ENCODE data around the gene EHF.
A peak's percentile ranks its signal among the peaks of the same experiment; 100 is the strongest.

The EHF gene

DNA sequence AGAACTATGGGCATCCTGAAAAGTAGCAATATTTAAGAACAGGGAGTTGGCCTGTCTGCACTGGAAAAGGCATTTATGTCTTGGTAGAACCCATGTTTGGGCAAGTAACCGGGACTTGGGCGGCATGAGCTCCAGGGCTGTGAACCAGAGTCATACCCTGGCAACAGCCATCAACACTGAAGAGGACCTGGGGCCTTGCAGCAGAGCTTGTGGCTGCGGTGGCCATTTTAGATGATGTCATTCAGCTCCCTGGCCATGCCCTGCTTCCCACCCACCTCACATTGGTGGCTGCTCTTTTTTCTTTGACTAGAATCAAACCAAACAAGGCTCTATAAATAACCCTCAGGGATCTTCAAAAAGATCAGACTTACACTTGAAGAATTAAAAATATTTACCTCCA is 26.6 kb downstream of the EHF start:
- DNase-seq, result no peak

DNA sequence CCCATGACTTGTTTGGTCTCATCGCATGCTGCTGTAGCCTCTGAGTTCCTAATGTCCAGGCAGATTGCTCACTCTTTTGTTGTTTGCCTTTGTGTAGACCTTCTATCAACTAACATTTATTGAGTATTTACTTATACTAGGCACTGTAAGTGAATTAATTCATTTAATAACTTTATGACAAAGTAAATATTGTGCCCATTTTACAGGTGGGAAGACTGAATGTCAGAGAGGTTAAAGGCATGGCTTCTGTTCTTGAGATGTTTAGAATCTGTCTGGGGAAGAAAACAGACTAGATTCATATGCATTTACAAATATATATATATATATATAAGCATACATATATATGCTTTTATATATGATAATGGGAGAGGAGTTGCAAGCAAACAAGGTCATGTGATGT is 27.1 kb downstream of the EHF start:
- no peak for DNase-seq

DNA sequence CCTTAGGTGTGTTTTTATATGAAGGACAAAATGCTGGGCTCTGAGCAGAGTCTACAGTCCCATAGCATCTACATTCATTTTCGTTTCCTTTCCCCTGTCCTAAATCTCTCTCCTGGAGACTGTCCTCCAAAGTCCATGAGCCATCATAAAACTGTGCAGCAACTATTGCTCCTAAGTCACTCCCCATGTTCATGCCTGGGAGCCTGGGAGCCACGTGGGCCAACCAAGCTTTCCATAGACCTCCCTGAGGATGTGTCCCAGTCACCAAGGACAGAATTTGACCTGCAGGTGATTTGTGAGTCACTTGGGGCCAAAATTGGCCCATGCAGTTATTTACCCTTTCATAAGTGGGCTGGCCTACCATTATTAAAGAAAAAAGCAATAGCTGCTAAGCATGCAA is 28.7 kb downstream of the EHF start:
- DNase-seq, result no peak

DNA sequence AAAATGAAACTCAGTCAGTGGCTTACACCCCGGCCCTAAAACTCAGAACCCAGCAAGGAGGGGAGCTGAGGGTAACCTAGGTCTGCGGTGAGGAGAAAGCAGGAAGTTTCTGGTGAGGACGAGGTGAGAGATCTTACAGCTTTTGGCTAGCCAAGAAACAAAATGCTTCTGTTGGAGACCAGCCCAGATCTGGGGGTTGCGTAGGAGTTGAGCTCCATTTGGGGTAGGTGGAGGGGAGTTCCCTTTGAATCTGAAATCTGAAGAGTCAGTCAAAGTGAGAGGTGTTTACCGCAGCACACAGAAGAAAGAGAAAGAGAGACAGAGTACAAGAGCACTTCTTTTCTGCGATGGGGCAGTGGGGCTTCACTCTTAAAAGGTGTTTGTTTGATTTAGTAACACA is 29.6 kb downstream of the EHF start:
- DNase-seq, result peak; percentile 11

DNA sequence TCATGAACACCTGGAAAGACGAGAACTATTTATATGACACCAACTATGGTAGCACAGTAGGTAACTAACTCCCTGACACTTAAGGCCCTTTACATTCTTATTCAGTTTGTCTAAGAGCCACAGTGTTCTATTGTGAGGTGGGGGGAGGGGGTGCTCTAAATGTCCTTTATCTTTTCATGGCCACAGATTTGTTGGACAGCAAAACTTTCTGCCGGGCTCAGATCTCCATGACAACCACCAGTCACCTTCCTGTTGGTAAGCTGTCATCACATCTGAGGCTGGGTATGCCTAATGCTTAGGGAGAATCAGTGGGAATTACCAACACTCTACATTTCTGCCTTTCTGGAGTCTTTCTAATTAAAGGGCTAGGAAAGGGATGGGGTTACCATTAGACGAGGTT is 30.7 kb downstream of the EHF start:
- DNase-seq, result no peak

DNA sequence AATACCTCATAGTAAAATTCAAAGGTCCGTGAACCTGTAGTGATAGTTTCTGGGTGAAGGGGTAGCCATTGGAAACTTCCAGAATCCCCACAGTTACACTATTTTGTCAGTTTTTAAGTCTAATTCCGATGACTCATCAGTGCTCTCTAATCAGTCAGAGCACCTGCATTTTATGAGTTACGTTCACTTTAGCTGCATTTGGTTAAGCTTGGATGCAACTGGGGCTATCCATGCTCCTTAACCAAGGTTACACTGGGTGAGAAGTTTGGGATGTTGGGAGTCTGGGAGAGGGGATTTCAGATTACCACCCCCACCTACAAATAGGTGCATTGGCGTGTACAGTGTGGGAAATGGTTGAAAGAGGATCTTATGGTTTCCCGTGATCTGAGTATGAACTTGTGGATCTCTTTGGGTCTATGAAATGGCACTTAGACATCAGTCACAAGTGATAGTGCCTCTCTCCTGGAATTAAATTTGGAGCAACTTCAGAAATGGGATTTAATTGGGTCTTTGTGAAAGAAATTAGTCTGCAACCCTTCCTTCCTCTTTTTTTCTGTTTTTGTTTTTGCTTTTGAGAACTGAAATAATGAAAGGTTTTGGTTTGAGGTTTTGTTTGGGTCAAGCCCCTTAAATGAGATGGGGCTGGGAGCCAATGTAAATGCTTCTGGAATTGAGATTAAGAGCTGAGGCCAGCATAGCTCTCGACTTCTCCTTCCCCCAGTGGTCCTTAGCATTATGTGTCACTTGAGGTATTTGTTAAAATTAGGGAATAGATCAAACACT is 31.5 kb downstream of the EHF start:
- DNase-seq, result peak; percentile 64

DNA sequence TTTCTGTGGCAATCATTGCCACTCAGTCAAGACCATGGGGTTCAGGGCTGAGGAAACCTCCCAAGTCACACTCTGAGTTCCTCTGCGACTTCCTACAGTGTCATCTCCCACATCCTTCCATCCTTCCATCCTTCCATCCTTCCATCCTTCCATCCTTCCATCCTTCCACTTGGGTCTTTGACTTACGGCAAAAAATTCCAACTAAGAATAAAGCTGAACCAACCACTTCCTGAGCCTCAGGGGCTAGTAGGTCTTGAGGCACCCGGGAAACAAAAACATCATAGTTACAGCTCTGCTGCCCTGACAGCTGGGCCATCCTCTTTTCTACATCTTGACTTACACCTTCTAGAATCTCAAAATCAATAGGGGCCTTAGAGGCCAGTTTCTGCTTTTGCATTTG is 32.1 kb downstream of the EHF start:
- DNase-seq, result no peak

DNA sequence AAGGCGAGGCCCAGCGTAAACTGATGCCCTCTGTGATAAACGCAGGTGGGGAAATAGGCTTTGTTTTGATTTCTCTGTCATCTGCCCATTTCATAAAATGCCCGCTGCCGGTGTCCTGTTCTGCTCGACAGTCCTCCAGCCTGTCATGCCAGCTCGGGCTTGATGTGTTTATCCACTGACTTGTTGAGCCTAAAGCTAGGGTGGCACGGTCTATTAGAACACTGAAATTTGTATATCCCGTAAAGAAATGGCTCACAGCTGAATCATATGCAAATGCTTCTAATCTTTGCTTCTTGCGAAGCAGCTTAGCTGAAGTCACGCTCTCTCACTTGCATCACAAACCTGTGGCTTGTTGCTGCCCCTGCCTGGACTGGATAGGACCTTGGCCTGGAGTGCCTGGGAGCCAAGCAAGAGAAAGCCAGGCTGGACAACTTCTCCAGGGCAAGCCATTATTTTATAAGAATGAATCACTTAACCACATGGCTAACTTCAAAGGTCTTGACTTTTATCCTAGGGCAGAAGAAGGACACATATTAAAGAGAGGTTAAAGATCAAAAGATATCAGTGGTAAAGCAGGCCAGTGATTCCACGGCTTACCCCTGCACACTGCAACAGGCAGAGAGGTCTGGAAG is 33.1 kb downstream of the EHF start:
- DNase-seq, result peak; percentile 73

DNA sequence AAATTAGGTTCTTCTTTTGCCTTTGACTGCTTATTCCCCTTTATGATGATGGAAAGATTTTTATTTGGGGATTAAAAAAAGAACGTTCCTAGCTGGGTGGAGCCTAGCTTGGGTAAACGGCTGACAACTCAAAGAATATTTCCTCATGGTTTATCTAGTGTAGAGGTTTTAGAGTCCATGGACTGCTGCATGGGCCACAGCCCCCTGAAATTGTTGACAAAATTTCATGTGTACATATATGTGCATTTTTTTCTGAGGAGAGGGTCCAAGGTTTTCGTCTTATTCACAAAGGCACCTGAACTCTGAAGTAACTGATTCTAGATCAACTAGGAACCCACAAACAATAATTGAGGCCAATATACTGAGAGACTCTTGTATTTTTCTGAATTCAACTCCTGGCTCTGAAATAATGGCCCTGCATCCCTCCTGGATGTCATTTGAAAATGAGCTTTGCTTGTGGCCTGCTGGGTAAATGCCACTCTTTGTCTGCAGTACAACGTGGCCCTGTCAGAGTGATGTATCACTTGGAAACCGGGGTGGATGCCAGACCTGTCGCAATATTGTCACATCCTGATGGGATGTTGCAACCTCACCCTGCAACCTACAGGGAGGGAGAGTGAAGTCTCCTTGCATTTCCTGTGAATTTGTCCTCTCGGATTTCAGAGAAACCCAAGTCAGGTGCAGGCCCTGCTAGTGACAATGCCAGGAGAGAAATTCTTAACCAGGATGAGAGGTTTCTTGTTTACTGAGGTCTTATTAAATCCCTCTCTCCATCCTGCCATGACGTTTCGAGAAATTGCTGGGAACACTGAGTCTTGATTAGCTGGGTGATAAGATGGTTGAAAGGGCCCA is 33.8 kb downstream of the EHF start:
- DNase-seq, result peak; percentile 88

DNA sequence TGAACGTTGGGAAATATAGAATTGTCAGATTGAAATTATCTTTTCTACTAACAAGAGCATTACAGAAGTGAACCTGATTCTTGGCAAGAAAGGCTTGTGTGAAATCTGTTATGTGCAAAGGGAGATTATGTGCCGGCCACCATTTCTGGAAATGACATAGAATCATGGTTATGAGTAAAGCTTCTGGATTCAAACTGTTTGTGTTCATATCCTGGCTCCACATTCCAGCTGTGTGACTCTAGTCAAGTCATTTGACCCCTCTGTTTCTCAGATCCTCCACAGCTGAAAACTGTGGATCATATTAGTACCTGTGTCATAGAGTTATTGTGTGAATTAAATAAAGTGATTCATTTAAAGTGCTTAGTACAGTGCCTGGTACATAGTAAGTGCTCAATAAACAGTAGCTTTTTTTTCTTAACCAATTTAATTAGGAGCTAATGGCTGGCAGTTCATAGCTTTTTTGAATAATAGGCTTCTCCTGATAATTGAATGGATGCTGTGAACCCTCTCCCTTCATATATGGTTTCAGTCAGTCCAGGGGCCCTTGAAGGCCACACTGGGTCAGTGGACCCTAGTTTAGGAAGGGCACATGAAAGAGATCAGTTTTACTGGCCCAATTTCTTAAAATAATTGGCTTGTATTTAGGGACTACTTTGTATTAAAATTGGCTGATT is 34.6 kb downstream of the EHF start:
- no peak for DNase-seq

DNA sequence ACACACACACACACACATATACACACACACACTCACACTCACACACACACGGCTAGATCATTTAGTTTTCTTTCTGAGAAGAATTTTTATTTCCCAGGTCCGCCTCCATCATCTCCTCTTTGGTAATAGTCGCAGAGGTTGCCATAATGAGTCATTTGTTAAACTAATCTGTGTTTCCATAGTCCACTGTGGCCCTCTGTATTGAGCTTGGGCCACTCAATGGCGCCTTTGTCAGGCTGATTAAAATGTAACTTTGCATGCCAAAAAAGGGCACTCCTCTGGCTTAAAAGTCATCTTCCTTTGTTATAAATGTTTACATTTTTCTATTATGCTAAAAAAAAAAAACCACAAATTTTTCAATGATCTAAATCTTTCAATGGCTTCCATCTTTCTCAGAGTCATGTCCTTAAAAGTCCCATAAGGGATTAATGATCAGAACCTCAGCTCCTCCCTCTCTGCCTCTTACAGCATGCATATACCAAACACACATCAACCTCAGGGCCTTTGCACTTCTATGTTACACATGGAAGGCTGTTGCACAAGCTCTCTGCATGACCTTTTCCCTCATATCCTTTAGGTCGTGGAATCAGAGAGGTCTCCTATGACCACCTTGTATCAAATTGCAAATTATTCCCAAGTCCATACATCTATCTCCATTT is 35.3 kb downstream of the EHF start:
- DNase-seq, result no peak

DNA sequence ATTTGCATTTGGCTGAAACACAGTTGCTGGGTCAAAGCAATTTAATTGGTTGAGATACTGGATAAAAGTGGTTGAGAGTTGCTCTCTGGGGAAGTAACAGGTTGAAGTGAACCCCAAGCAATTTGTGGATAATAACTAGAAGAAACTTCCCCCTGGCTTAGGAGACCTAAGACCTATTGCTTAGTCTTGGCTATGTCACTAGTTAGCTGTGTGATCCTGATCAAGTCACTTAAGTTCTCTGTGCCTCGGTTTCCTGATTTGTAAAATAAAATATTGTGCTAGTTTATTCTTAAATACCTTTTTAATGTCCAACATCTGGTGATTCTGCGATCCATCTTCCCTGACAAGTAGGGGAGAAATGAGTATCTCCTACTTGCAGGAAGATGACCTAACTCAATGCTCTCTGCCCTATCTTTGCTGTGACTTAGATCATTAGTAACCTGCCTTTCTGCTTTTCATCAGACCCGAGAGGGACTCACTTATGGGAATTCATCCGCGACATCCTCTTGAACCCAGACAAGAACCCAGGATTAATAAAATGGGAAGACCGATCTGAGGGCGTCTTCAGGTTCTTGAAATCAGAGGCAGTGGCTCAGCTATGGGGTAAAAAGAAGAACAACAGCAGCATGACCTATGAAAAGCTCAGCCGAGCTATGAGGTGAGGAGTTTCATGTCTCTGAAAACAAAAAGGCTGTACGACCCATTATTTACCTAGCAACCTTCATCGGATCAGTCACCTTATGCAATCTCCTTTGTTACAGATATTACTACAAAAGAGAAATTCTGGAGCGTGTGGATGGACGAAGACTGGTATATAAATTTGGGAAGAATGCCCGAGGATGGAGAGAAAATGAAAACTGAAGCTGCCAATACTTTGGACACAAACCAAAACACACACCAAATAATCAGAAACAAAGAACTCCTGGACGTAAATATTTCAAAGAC is 37.5 kb downstream of the EHF start:
- no peak for DNase-seq

DNA sequence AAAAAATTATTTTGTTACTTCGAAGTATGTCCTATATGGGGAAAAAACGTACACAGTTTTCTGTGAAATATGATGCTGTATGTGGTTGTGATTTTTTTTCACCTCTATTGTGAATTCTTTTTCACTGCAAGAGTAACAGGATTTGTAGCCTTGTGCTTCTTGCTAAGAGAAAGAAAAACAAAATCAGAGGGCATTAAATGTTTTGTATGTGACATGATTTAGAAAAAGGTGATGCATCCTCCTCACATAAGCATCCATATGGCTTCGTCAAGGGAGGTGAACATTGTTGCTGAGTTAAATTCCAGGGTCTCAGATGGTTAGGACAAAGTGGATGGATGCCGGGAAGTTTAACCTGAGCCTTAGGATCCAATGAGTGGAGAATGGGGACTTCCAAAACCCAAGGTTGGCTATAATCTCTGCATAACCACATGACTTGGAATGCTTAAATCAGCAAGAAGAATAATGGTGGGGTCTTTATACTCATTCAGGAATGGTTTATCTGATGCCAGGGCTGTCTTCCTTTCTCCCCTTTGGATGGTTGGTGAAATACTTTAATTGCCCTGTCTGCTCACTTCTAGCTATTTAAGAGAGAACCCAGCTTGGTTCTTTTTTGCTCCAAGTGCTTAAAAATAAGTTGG is 38.3 kb downstream of the EHF start:
- no peak for DNase-seq

DNA sequence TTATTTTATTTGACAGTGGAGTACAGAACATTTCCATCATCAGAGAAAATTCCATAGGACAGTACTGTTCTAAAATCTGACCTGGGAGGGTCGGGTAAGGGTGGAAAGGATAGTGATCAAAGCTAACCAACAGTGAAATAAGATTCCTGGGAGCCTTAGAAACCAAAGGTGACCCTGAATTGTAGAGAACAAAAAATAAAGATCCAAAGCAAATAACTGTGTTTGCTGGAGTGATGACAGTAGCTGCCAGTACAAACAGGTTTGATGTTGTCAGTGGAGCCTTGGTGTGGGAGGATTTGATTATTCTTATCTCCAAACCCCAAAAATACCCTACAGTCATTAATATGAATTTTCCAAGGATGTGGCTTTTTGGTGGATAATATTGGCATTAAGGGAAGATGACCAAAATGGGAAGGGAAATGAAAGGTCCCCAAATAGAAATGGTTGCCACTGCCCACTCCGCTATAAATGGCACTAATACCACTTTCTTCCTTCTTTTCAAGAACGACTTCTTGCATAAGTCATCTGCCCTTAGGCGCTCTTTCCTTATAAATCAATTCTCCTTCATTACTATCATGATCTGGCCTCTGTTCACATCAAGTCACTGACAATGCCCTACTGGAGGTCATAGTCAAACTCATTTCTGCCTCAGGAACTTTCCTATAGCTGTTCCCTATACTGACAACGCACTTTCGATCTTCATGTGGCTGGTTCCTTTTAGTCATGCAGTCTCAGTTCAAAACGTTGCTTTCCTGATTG is 44.4 kb downstream of the EHF start:
- peak; percentile 58 for DNase-seq

DNA sequence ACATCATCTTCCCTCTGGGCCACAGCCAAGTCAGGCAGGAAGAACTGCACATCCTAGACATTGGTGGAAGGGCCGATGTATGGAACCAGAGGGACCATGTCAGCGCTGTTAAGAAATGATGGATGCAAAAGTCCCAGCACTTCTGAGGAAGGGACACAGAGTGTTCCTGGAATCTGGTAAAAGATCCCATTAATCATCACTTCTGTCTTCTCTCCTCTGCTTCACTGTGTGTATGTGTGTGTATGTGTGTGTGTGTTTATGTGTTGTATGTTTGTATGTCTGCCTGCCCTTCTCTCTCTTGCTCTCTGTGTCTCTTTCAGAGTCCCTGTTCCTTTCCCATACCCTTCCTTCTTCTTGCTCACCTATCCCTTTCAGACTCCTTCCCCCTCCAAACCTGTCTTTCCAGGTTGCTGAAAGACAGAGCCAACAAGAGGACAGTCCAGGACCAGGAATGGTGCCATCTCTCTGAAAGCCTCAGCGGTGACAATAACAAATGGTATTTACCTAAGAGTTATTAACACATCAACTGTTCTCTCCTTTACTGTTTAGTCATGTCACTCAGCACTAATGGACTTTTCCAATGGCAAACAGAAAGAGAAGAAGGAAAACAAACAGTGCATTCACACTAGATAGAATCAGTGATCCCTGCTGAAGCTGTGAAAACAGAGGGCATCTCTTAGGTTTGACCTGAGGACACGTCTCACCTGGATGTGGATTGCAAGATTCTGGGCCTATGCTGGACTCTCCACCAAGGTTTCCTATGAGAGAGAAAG is 47.1 kb downstream of the EHF start:
- no peak for DNase-seq

DNA sequence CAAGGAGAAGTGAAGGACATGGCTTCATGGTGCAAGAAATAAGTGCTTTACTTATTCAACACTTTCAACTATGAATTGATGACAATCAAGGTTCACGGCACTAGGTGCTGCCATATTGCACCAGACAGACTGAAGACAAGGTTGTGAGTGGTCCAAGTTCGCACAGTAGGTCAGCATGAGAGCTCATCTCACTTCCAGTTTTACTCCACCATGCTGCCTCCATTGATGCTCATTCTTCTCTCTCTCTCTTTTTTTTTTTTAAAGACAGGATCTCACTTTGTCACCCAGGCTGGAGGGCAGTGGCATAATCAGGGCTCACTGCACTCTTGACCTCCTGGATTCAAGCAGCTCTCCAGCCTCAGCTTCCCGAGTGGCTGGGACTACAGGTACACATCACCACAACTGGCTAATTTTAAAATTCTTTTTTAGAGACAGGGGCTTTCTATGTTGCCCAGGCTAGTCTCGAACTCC is 47.7 kb downstream of the EHF start:
- no peak for DNase-seq

DNA sequence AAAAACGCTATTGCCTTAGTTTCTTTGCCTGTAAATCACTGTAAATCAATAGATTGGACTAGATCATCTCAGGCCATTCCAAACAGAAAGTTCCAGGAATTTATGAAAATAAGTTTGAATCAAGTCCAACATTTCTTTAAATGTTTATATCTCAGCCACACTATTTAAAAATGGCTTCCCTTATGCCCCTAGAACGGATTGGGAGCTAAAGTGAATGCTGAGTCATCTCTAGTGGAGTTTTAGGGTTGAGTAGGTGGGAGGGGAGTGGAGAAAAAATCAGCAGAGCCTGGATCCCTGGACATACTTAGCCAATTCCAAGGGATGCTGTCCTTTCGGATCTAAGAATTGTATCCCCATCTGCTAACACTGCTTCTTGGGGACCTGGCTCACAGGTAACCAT is 48.6 kb downstream of the EHF start:
- no peak for DNase-seq

DNA sequence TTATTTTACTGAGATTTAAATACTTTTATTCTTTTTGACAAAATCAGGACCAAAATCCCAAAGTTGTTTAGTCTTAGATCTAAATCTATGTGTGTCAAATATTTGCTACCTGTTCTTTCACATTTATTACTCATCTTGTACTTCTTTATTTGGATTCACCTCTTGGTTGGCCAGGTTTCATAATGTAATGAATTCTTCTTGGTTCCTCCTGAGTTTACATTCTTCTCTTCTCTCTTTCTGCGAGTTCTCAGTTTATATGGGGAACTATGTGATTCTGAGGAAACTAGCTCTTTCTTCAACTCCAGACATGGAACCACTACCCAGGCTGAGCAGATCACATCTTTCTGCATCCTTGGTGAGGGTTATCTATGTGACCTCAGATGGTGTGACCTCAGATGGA is 50.2 kb downstream of the EHF start:
- no peak for DNase-seq

DNA sequence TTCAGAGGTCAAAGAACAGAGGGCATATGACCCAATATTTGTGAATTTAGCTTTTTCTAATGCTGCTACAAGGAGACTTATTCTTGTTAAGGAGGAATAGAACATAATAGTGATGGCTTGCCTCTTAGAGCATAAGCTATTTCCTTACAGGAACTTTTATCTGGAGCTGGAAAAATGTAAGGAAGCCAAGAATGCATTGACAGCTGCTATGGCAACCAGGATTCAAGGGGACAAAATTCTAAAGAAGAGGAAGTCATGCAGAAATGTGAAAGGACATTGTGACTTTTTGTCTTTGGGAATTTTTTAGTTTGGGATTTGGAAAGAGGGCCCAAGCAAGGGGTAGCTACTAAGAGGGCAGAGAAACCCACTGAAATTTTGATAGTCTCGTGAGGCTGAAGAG is 51.1 kb downstream of the EHF start:
- DNase-seq, result no peak
